Measurements from ENCODE around the gene TGFBR1.

TGFBR1 gene

DNA sequence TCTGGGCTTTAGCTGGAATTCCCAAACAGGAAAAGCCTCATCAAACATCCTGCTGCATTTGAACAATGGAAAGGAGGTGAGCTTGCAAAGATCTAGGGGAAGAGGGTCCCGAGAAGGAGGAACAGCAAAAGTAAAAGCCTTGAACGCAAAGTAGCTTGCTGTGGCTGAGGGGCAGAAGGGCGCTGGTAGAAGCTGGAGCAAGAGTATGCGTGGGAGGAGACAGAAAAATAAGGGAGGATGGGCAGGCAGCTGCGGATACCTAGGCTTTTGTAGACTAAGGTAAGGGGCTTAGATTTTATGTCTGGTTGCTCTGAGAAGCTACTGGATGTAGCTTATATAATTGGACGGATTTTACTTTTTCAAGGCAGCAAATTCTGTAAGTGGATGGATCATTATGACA is 21.9 kb upstream of the TGFBR1 start:
- H3K79me2 ChIP-seq (ENCODE audit: insufficient read depth, low read length): no peaks in the 10 kb centered on the region
- no peaks in the 10 kb centered on the region for H3K9me2 ChIP-seq (replicated peaks; ENCODE audit: insufficient read depth, low read length)
- no peak overlapping the region for H2AFZ ChIP-seq (ENCODE audit: low read depth, low read length, severe bottlenecking)
- no peaks in the 10 kb centered on the region for H4K20me1 ChIP-seq (ENCODE audit: low read depth, low read length)
- no peak overlapping the region for H3K9ac ChIP-seq (ENCODE audit: low read length)
- H3K4me2 ChIP-seq (ENCODE audit: low read depth, low read length, poor library complexity, severe bottlenecking): no peak overlapping the region
- no peak for TF ChIP-seq EZH2phosphoT487 (conservative IDR thresholded peaks at IDR 0.05; ENCODE audit: low read length)
- no peak overlapping the region for H3K27ac ChIP-seq (ENCODE audit: low read depth, low read length)
- no peaks in the 10 kb centered on the region for H3K36me3 ChIP-seq (ENCODE audit: low read length)
- no peaks in the 10 kb centered on the region for H3K27me3 ChIP-seq (ENCODE audit: low read length)
- H3K4me3 ChIP-seq (ENCODE audit: insufficient read depth, low read length, poor library complexity, severe bottlenecking): no peak overlapping the region
- no peaks in the 10 kb centered on the region for H3K9me3 ChIP-seq (ENCODE audit: insufficient read depth, low read length)
- H3F3A ChIP-seq (ENCODE audit: insufficient read depth): no peaks in the 10 kb centered on the region

DNA sequence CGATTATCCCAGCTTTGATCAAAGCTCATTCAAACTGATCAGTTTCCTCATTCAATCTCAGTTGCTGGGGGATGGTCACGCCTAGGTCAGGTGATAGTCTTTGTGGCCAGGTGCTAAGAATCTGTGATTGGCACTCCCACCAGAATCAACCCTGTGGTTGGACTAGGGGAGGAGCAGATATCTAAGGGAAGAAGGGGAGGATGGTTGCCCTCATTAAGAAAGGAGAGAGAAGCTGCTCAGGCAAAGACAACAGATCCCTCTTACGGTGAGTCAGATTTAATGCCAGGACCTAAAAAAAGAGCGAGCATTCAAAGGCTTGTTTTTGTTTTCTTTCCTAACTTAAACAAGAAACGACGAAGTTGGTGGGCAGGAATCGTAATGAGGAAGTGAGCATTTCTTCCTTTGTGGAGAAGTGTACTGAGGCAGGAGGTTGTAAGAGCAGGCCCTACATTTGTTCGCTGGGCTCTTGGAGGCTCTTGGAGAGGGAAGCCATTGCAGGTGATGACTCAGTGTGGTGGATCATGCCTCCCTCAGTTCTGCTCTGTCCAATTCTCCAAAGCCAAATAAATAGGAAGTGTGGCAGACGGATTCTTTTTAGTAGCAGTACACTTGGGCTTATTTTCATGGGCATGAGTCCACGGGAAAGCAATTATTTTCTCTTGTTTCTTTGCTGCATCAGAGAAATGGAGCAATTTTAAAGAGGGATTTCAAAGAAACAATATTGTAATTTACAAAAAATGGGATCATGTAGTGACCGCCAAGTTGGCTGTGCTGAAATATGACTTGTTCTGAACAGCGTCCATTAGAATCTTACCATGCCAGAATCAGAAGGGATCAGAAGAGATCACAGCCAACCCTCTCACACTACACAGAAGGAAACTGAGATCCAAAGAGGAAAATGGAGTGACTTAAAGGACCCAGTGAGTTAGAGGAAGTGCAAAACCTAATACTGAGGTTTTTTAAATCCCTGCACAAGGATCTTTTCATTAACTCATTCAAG is 18.7 kb upstream of the TGFBR1 start:
- H2AFZ ChIP-seq (ENCODE audit: low read depth, low read length, severe bottlenecking): no peak overlapping the region
- TF ChIP-seq, protein P1, sequence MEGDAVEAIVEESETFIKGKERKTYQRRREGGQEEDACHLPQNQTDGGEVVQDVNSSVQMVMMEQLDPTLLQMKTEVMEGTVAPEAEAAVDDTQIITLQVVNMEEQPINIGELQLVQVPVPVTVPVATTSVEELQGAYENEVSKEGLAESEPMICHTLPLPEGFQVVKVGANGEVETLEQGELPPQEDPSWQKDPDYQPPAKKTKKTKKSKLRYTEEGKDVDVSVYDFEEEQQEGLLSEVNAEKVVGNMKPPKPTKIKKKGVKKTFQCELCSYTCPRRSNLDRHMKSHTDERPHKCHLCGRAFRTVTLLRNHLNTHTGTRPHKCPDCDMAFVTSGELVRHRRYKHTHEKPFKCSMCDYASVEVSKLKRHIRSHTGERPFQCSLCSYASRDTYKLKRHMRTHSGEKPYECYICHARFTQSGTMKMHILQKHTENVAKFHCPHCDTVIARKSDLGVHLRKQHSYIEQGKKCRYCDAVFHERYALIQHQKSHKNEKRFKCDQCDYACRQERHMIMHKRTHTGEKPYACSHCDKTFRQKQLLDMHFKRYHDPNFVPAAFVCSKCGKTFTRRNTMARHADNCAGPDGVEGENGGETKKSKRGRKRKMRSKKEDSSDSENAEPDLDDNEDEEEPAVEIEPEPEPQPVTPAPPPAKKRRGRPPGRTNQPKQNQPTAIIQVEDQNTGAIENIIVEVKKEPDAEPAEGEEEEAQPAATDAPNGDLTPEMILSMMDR (IDR thresholded peaks at IDR 0.05; ENCODE audit: insufficient read depth, low read length, poor library complexity, severe bottlenecking): no peak
- TF ChIP-seq EZH2phosphoT487 (conservative IDR thresholded peaks at IDR 0.05; ENCODE audit: low read length): no peak
- H3K27me3 ChIP-seq (ENCODE audit: low read length): no peaks in the 10 kb centered on the region
- H3K9ac ChIP-seq (ENCODE audit: low read length): no peak overlapping the region
- H3K9me3 ChIP-seq (ENCODE audit: insufficient read depth, low read length): no peaks in the 10 kb centered on the region
- H4K20me1 ChIP-seq (ENCODE audit: low read depth, low read length): no peaks in the 10 kb centered on the region
- no peaks in the 10 kb centered on the region for H3F3A ChIP-seq (ENCODE audit: insufficient read depth)
- H3K79me2 ChIP-seq (ENCODE audit: insufficient read depth, low read length): no peaks in the 10 kb centered on the region
- H3K4me3 ChIP-seq (ENCODE audit: insufficient read depth, low read length, poor library complexity, severe bottlenecking): no peak overlapping the region
- no peaks in the 10 kb centered on the region for H3K36me3 ChIP-seq (ENCODE audit: low read length)
- no peak overlapping the region for H3K4me2 ChIP-seq (ENCODE audit: low read depth, low read length, poor library complexity, severe bottlenecking)
- no peaks in the 10 kb centered on the region for H3K9me2 ChIP-seq (replicated peaks; ENCODE audit: insufficient read depth, low read length)
- no peak overlapping the region for H3K27ac ChIP-seq (ENCODE audit: low read depth, low read length)

DNA sequence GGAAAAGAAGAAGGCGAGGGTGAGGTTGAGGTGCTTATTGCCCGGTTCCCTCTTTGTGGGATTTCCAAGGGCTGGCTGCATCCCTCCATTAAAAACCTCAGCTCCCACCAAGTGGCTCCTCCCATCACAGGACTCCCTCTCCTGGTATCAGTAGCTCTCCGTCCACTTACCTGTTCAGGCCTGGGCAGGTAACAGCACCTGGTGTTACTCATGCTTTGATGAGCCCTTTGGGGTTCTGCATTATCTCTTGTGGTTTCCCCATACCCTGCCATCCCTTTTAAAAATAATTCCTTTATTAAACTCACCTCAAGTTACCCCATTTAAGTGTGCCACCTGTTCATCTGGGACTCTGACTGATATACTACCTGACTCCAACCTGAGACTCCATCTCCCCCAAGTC is 17.5 kb upstream of the TGFBR1 start:
- no peak overlapping the region for H2AFZ ChIP-seq (ENCODE audit: low read depth, low read length, severe bottlenecking)
- H3K9me3 ChIP-seq (ENCODE audit: insufficient read depth, low read length): no peaks in the 10 kb centered on the region
- no peaks in the 10 kb centered on the region for H3K9me2 ChIP-seq (replicated peaks; ENCODE audit: insufficient read depth, low read length)
- H3K9ac ChIP-seq (ENCODE audit: low read length): no peak overlapping the region
- H4K20me1 ChIP-seq (ENCODE audit: low read depth, low read length): no peaks in the 10 kb centered on the region
- no peak overlapping the region for H3K4me2 ChIP-seq (ENCODE audit: low read depth, low read length, poor library complexity, severe bottlenecking)
- H3K36me3 ChIP-seq (ENCODE audit: low read length): no peaks in the 10 kb centered on the region
- no peak overlapping the region for H3K27ac ChIP-seq (ENCODE audit: low read depth, low read length)
- H3K79me2 ChIP-seq (ENCODE audit: insufficient read depth, low read length): no peaks in the 10 kb centered on the region
- no peaks in the 10 kb centered on the region for H3K27me3 ChIP-seq (ENCODE audit: low read length)
- no peaks in the 10 kb centered on the region for H3F3A ChIP-seq (ENCODE audit: insufficient read depth)
- TF ChIP-seq EZH2phosphoT487 (conservative IDR thresholded peaks at IDR 0.05; ENCODE audit: low read length): no peak
- TF ChIP-seq, protein P1 (IDR thresholded peaks at IDR 0.05; ENCODE audit: insufficient read depth, low read length, poor library complexity, severe bottlenecking): no peak
- no peak overlapping the region for H3K4me3 ChIP-seq (ENCODE audit: insufficient read depth, low read length, poor library complexity, severe bottlenecking)

All from SU-DHL-6 (cell line).